ENCODE measurements around the gene C19orf33. TPM values are rescaled to one million over a fixed set of nuclear protein-coding genes. Genes with fewer than 3 reads are reported as not detected.

Gene C19orf33
- total and polyA plus RNA-seq, 4 experiments from 2014 or later, result not detected

GRCh38 chr19:38281811-38282566 lies 22.1 kb upstream of the C19orf33 start:
- Mint-ChIP-seq H3K4me3 (no peak overlapping the region), H3K27ac (peak overlapping the region; percentile 0 to 88 (median 44)), H3K27me3 (no peaks in the 10 kb centered on the region), H3K4me1 (peaks cover 8 to 17% (median 12%) of the 10 kb centered on the region in 4 donors), H3K36me3 (peaks cover 4 to 7% of the 10 kb centered on the region in 2 donors), H3K9me3 (no peaks in the 10 kb centered on the region)
- Histone ChIP-seq H3K4me3 (ENCODE audit: low read length in 2 of 2) (no peak overlapping the region), H3K4me1 (ENCODE audit: insufficient read depth, low read length) (peaks cover 12% of the 10 kb centered on the region), H3K9me3 (ENCODE audit: control insufficient read depth in 1 of 2, low read length in 2 of 2) (no peaks in the 10 kb centered on the region), H3K27ac (ENCODE audit: low read depth, low read length) (no peak overlapping the region), H3K27me3 (ENCODE audit: insufficient read depth, low read length) (no peaks in the 10 kb centered on the region), H3K36me3 (ENCODE audit: insufficient read depth, low read length) (no peaks in the 10 kb centered on the region)
- intact Hi-C loops (cut with micrococcal nuclease), result no loop called here
- ChIA-PET CTCF (ENCODE audit: partially characterized antibody) (interaction anchor here (1.3 kb wide), 1 partner anchor 15 kb away, joined by 3 read pairs; no protein-coding TSS in a partner anchor), POLR2A (ENCODE audit: partially characterized antibody) (no interaction called here)
- peak in 2 of 5 donors; percentile 10 to 18 for DNase-seq

GRCh38 chr19:38283271-38283670 lies 20.8 kb upstream of the C19orf33 start:
- intact Hi-C loops (cut with micrococcal nuclease), result no loop called here
- Mint-ChIP-seq H3K27me3 (no peaks in the 10 kb centered on the region), H3K9me3 (no peaks in the 10 kb centered on the region), H3K4me1 (peaks cover 8 to 17% (median 12%) of the 10 kb centered on the region in 4 donors), H3K27ac (no peak overlapping the region), H3K36me3 (peaks cover 4 to 7% of the 10 kb centered on the region in 2 donors), H3K4me3 (no peak overlapping the region)
- Histone ChIP-seq H3K27ac (ENCODE audit: low read depth, low read length) (no peak overlapping the region), H3K9me3 (ENCODE audit: control insufficient read depth in 1 of 2, low read length in 2 of 2) (no peaks in the 10 kb centered on the region), H3K36me3 (ENCODE audit: insufficient read depth, low read length) (no peaks in the 10 kb centered on the region), H3K4me3 (ENCODE audit: low read length in 2 of 2) (no peak overlapping the region), H3K27me3 (ENCODE audit: insufficient read depth, low read length) (no peaks in the 10 kb centered on the region), H3K4me1 (ENCODE audit: insufficient read depth, low read length) (peaks cover 12% of the 10 kb centered on the region)
- no peak for DNase-seq
- CTCF ChIA-PET (ENCODE audit: partially characterized antibody), result no interaction called here
- POLR2A ChIA-PET (ENCODE audit: partially characterized antibody), result interaction anchor here (0.6 kb wide), 1 partner anchor 1710 kb away, joined by 4 read pairs; the partner anchor contains the start of gene ZNF529

- H3K9me3 ChIP-seq (ENCODE audit: control insufficient read depth in 1 of 2, low read length in 2 of 2), result no peaks in the 10 kb centered on the region
- no peaks in the 10 kb centered on the region for H3K27me3 ChIP-seq (ENCODE audit: insufficient read depth, low read length)
- H3K4me1 Mint-ChIP-seq, result peaks cover 8 to 17% (median 12%) of the 10 kb centered on the region in 4 donors
- no peaks in the 10 kb centered on the region for H3K9me3 Mint-ChIP-seq
- peaks cover 4 to 9% of the 10 kb centered on the region in 2 donors for H3K36me3 Mint-ChIP-seq
- H3K27me3 Mint-ChIP-seq, result no peaks in the 10 kb centered on the region
- CTCF ChIA-PET (ENCODE audit: partially characterized antibody), result interaction anchor here (0.6 kb wide), 1 partner anchor 19 kb away, joined by 6 read pairs; no protein-coding TSS in a partner anchor
- peaks cover 12% of the 10 kb centered on the region for H3K4me1 ChIP-seq (ENCODE audit: insufficient read depth, low read length)
- peak overlapping the region in 1 of 7 donors; percentile 30 for H3K27ac Mint-ChIP-seq
- no peak overlapping the region for H3K4me3 Mint-ChIP-seq
- no peaks in the 10 kb centered on the region for H3K36me3 ChIP-seq (ENCODE audit: insufficient read depth, low read length)
- H3K27ac ChIP-seq (ENCODE audit: low read depth, low read length), result no peak overlapping the region
- POLR2A ChIA-PET (ENCODE audit: partially characterized antibody), result no interaction called here
- intact Hi-C loops (cut with micrococcal nuclease), result no loop called here
- no peak overlapping the region for H3K4me3 ChIP-seq (ENCODE audit: low read length in 2 of 2)
- no peak for DNase-seq
These were observed 19.6 kb upstream of the C19orf33 start for GRCh38 chr19:38284422-38284821.

GRCh38 chr19:38285567-38285966 lies 18.5 kb upstream of the C19orf33 start:
- Histone ChIP-seq H3K4me1 (ENCODE audit: insufficient read depth, low read length) (peaks cover 12% of the 10 kb centered on the region), H3K9me3 (ENCODE audit: control insufficient read depth in 1 of 2, low read length in 2 of 2) (no peaks in the 10 kb centered on the region), H3K36me3 (ENCODE audit: insufficient read depth, low read length) (peaks cover 4% of the 10 kb centered on the region), H3K4me3 (ENCODE audit: low read length in 2 of 2) (no peak overlapping the region), H3K27me3 (ENCODE audit: insufficient read depth, low read length) (no peaks in the 10 kb centered on the region), H3K27ac (ENCODE audit: low read depth, low read length) (no peak overlapping the region)
- Mint-ChIP-seq H3K4me3 (no peak overlapping the region), H3K36me3 (peaks cover 9 to 19% of the 10 kb centered on the region in 2 donors), H3K27ac (no peak overlapping the region), H3K27me3 (no peaks in the 10 kb centered on the region), H3K4me1 (peaks cover 7 to 15% (median 10%) of the 10 kb centered on the region in 4 donors), H3K9me3 (no peaks in the 10 kb centered on the region)
- ChIA-PET POLR2A (ENCODE audit: partially characterized antibody) (no interaction called here), CTCF (ENCODE audit: partially characterized antibody) (interaction anchor here (1.1 kb wide), 1 partner anchor 41 kb away, joined by 3 read pairs; no protein-coding TSS in a partner anchor)
- intact Hi-C loops (cut with micrococcal nuclease), result no loop called here
- no peak for DNase-seq

GRCh38 chr19:38287604-38288003 lies 16.4 kb upstream of the C19orf33 start:
- POLR2A ChIA-PET (ENCODE audit: partially characterized antibody), result no interaction called here
- Mint-ChIP-seq H3K36me3 (peaks cover 15 to 32% of the 10 kb centered on the region in 2 donors), H3K4me1 (peaks cover 0 to 4% (median under 1%) of the 10 kb centered on the region in 4 donors), H3K9me3 (no peaks in the 10 kb centered on the region), H3K4me3 (no peak overlapping the region), H3K27me3 (no peaks in the 10 kb centered on the region), H3K27ac (no peak overlapping the region)
- H3K4me3 ChIP-seq (ENCODE audit: low read length in 2 of 2), result no peak overlapping the region
- H3K4me1 ChIP-seq (ENCODE audit: insufficient read depth, low read length), result peaks cover 2% of the 10 kb centered on the region
- no peaks in the 10 kb centered on the region for H3K27me3 ChIP-seq (ENCODE audit: insufficient read depth, low read length)
- H3K9me3 ChIP-seq (ENCODE audit: control insufficient read depth in 1 of 2, low read length in 2 of 2), result no peaks in the 10 kb centered on the region
- intact Hi-C loops (cut with micrococcal nuclease), result no loop called here
- peaks cover 5% of the 10 kb centered on the region for H3K36me3 ChIP-seq (ENCODE audit: insufficient read depth, low read length)
- no peak for DNase-seq
- H3K27ac ChIP-seq (ENCODE audit: low read depth, low read length), result no peak overlapping the region
- CTCF ChIA-PET (ENCODE audit: partially characterized antibody), result no interaction called here

- H3K4me1 Mint-ChIP-seq, result no peaks in the 10 kb centered on the region
- no peaks in the 10 kb centered on the region for H3K4me1 ChIP-seq (ENCODE audit: insufficient read depth, low read length)
- H3K4me3 Mint-ChIP-seq, result no peak overlapping the region
- H3K9me3 ChIP-seq (ENCODE audit: control insufficient read depth in 1 of 2, low read length in 2 of 2), result no peaks in the 10 kb centered on the region
- H3K27ac ChIP-seq (ENCODE audit: low read depth, low read length), result no peak overlapping the region
- no peaks in the 10 kb centered on the region for H3K27me3 Mint-ChIP-seq
- no peaks in the 10 kb centered on the region for H3K27me3 ChIP-seq (ENCODE audit: insufficient read depth, low read length)
- H3K4me3 ChIP-seq (ENCODE audit: low read length in 2 of 2), result no peak overlapping the region
- H3K36me3 Mint-ChIP-seq, result peaks cover 15 to 36% of the 10 kb centered on the region in 2 donors
- ChIA-PET CTCF (ENCODE audit: partially characterized antibody) (no interaction called here), POLR2A (ENCODE audit: partially characterized antibody) (no interaction called here)
- intact Hi-C loops (cut with micrococcal nuclease), result no loop called here
- no peaks in the 10 kb centered on the region for H3K9me3 Mint-ChIP-seq
- peaks cover 5% of the 10 kb centered on the region for H3K36me3 ChIP-seq (ENCODE audit: insufficient read depth, low read length)
- no peak for DNase-seq
- no peak overlapping the region for H3K27ac Mint-ChIP-seq
These were observed 15.8 kb upstream of the C19orf33 start for GRCh38 chr19:38288123-38288855.

- no peak for DNase-seq
- no peak overlapping the region for H3K4me3 Mint-ChIP-seq
- no peaks in the 10 kb centered on the region for H3K9me3 Mint-ChIP-seq
- H3K27ac Mint-ChIP-seq, result no peak overlapping the region
- no peaks in the 10 kb centered on the region for H3K9me3 ChIP-seq (ENCODE audit: control insufficient read depth in 1 of 2, low read length in 2 of 2)
- H3K27ac ChIP-seq (ENCODE audit: low read depth, low read length), result no peak overlapping the region
- H3K36me3 Mint-ChIP-seq, result peaks cover 15 to 34% of the 10 kb centered on the region in 2 donors
- ChIA-PET POLR2A (ENCODE audit: partially characterized antibody) (no interaction called here), CTCF (ENCODE audit: partially characterized antibody) (no interaction called here)
- no peaks in the 10 kb centered on the region for H3K27me3 Mint-ChIP-seq
- H3K27me3 ChIP-seq (ENCODE audit: insufficient read depth, low read length), result no peaks in the 10 kb centered on the region
- H3K36me3 ChIP-seq (ENCODE audit: insufficient read depth, low read length), result peaks cover 5% of the 10 kb centered on the region
- H3K4me1 ChIP-seq (ENCODE audit: insufficient read depth, low read length), result no peaks in the 10 kb centered on the region
- no peaks in the 10 kb centered on the region for H3K4me1 Mint-ChIP-seq
- intact Hi-C loops (cut with micrococcal nuclease), result no loop called here
- no peak overlapping the region for H3K4me3 ChIP-seq (ENCODE audit: low read length in 2 of 2)
These were observed 14.1 kb upstream of the C19orf33 start for GRCh38 chr19:38289955-38290354.

All from CD4-positive, alpha-beta memory T cell (primary cell).